HCT116 (cell line): ENCODE measurements around the gene C17orf67. TPM values are rescaled to one million over a fixed set of nuclear protein-coding genes. Genes with fewer than 3 reads are reported as not detected.

Experiments used
- ATAC-seq: fragments of 200-7000 bp; cut with Tn5 transposase; 2 replicates; pipeline ENCODE4 v1.9.1; 2020; ENCODE audit warnings: mild to moderate bottlenecking, moderate library complexity
- BruUV-seq: library from RNA; stranded (reverse); fragments of 400-500 nt; replicated peaks from 2 replicates; lab custom pipeline; 2021; lab: Mats Ljungman, UMichigan
- CTCF ChIA-PET: fragments of 300-600 bp; sonication (Branson Sonifier 250); formaldehyde crosslinking; loops from one replicate; lab custom pipeline; 2021; ENCODE audit warnings: antibody characterized with exemption; lab: Charles Lee
- POLR2A ChIA-PET: fragments of 300-600, 350-600 bp; sonication (Branson Sonifier 250); formaldehyde crosslinking; loops from one replicate; lab custom pipeline; 2021; ENCODE audit warnings: antibody characterized with exemption; lab: Charles Lee
- RAD21 ChIA-PET, 2 experiments: fragments of 300-600 bp; sonication (Branson Sonifier 250); formaldehyde crosslinking; loops; one replicate each; lab custom pipeline; 2023; ENCODE audit warnings: low total read pairs in 2 of 2; ENCODE audit not compliant: uncharacterized antibody in 2 of 2, unreplicated experiment in 2 of 2, low non-redundant PET in 1 of 2; lab: Charles Lee
- DNase-seq: peaks from one replicate; pipeline ENCODE4 v3.0.0-alpha.2; 2010; ENCODE audit warnings: low read depth, low spot score
- H2AFZ ChIP-seq: fragments of 200-600 bp; shearing (Covaris generic), sonication (generic); 2 replicates; pipeline ENCODE4 v1.6.1; 2017; ENCODE audit warnings: low read depth, mixed run types, mixed read lengths, antibody characterized with exemption, low read length; ENCODE audit not compliant: poor library complexity, severe bottlenecking
- H3K27ac ChIP-seq: 2 replicates; pipeline ENCODE4 v1.5.1; 2012; ENCODE audit warnings: low read depth, low read length
- H3K27me3 ChIP-seq: fragments of 200-600 bp; sonication (generic); 2 replicates; pipeline ENCODE4 v1.6.1; 2016; ENCODE audit warnings: mixed run types, low read length, mixed read lengths; ENCODE audit not compliant: insufficient read depth
- H3K36me3 ChIP-seq, 2 experiments: fragments of 200-500 bp in 1 of 2; fragments of 200-600 bp in 1 of 2; sonication (Bioruptor generic) in 1 of 2; sonication (generic) in 1 of 2; 2 replicates each; pipeline versions ENCODE4 v1.5.1 to v1.6.1; 2014 to 2016; ENCODE audit warnings: low read length in 2 of 2, inconsistent platforms in 1 of 2, mixed read lengths in 1 of 2, mixed run types in 1 of 2; ENCODE audit not compliant: insufficient read depth in 2 of 2, control insufficient read depth in 1 of 2
- H3K4me1 ChIP-seq, 2 experiments: fragments of 200-600 bp in 1 of 2; sonication (generic) in 1 of 2; 2 replicates each; pipeline versions ENCODE4 v1.5.1 to v1.6.1; 2012 to 2017; ENCODE audit warnings: low read length in 2 of 2, inconsistent platforms in 1 of 2, mild to moderate bottlenecking in 1 of 2, mixed read lengths in 1 of 2, mixed run types in 1 of 2, moderate library complexity in 1 of 2; ENCODE audit not compliant: insufficient read depth in 2 of 2, control insufficient read depth in 1 of 2
- H3K4me2 ChIP-seq: fragments of 200-600 bp; sonication (generic); 2 replicates; pipeline ENCODE4 v1.6.1; 2017; ENCODE audit warnings: mixed run types, low read length, mixed read lengths
- H3K4me3 ChIP-seq, 2 experiments: fragments of 200-600 bp in 1 of 2; sonication (generic) in 1 of 2; replicated peaks in 1 of 2; 2 replicates each; pipeline ENCODE4 v1.5.1; 2011 to 2016; ENCODE audit warnings: low read length in 2 of 2, control low read depth in 1 of 2, low read depth in 1 of 2, mild to moderate bottlenecking in 1 of 2, mixed read lengths in 1 of 2, mixed run types in 1 of 2
- H3K79me2 ChIP-seq: fragments of 200-600 bp; sonication (generic); 2 replicates; pipeline ENCODE4 v1.6.1; 2017; ENCODE audit warnings: mild to moderate bottlenecking, mixed run types, low read length, moderate library complexity, mixed read lengths; ENCODE audit not compliant: insufficient read depth
- H3K9ac ChIP-seq: fragments of 200-600 bp; sonication (generic); 2 replicates; pipeline ENCODE4 v1.6.1; 2016; ENCODE audit warnings: low read length, mixed read lengths
- H3K9me2 ChIP-seq: fragments of 200-600 bp; sonication (generic), shearing (Covaris generic); 2 replicates; pipeline ENCODE4 v1.6.1; 2017; ENCODE audit warnings: mixed run types, mild to moderate bottlenecking, moderate library complexity; ENCODE audit not compliant: insufficient read depth
- H3K9me3 ChIP-seq, 2 experiments: fragments of 200-500 bp in 1 of 2; fragments of 200-600 bp in 1 of 2; sonication (Bioruptor generic) in 1 of 2; sonication (generic) in 1 of 2; 2 replicates each; pipeline ENCODE4 v1.6.1; 2014 to 2017; ENCODE audit warnings: low read length in 2 of 2, mixed read lengths in 2 of 2, inconsistent platforms in 1 of 2, low read depth in 1 of 2, mild to moderate bottlenecking in 1 of 2, mixed run types in 1 of 2, moderate library complexity in 1 of 2; ENCODE audit not compliant: control insufficient read depth in 1 of 2, insufficient read depth in 1 of 2
- H4K20me1 ChIP-seq: fragments of 200-600 bp; sonication (generic), shearing (Covaris generic); 2 replicates; pipeline ENCODE4 v1.6.1; 2017; ENCODE audit warnings: mixed run types, mild to moderate bottlenecking, moderate library complexity; ENCODE audit not compliant: insufficient read depth
- ATF3 ChIP-seq: IDR thresholded peaks from 2 replicates; pipeline ENCODE4 v1.6.1; 2012
- CEBPB ChIP-seq: IDR thresholded peaks from 2 replicates; pipeline ENCODE4 v1.6.1; 2012; ENCODE audit warnings: low read depth
- CTCF ChIP-seq, 3 experiments: fragments of 200-600 bp in 1 of 3; sonication (generic) in 1 of 3; IDR thresholded peaks in 2 of 3; conservative IDR thresholded peaks in 1 of 3; 2 replicates each; pipeline ENCODE4 v1.5.1; 2012 to 2017; ENCODE audit warnings: low read depth in 2 of 3, low read length in 2 of 3, antibody characterized with exemption in 1 of 3, borderline replicate concordance in 1 of 3, control low read depth in 1 of 3, mild to moderate bottlenecking in 1 of 3, mixed read lengths in 1 of 3, mixed run types in 1 of 3, moderate library complexity in 1 of 3; ENCODE audit not compliant: insufficient read depth in 1 of 3
- EGR1 ChIP-seq: IDR thresholded peaks from 2 replicates; pipeline ENCODE4 v1.6.1; 2012; ENCODE audit warnings: low read depth
- ELF1 ChIP-seq: IDR thresholded peaks from 2 replicates; pipeline ENCODE4 v1.6.1; 2012; ENCODE audit warnings: low read depth, borderline replicate concordance
- JUND ChIP-seq: IDR thresholded peaks from 2 replicates; pipeline ENCODE4 v1.6.1; 2012
- POLR2AphosphoS5 ChIP-seq: IDR thresholded peaks from 2 replicates; pipeline ENCODE4 v1.6.1; 2011; ENCODE audit warnings: mild to moderate bottlenecking, low read depth, low read length, moderate library complexity
- SRF ChIP-seq: IDR thresholded peaks from 2 replicates; pipeline ENCODE4 v1.6.1; 2012; ENCODE audit warnings: low read depth
- TCF7L2 ChIP-seq: IDR thresholded peaks from 2 replicates; pipeline ENCODE4 v1.7.0; 2011; ENCODE audit warnings: borderline replicate concordance, inconsistent platforms; ENCODE audit not compliant: insufficient read depth, insufficient read length; ENCODE audit errors: extremely low read depth
- ZFX ChIP-seq: fragments of 450-650 bp; IDR thresholded peaks from 2 replicates; pipeline ENCODE4 v1.6.1; 2017
- ZNF274 ChIP-seq: fragments of 200-500 bp; sonication (Bioruptor generic); IDR thresholded peaks from 2 replicates; pipeline ENCODE4 v1.6.1; 2014; ENCODE audit warnings: mild to moderate bottlenecking, low read depth, low read length, inconsistent platforms
- intact Hi-C: fragments of 100-400 bp; cut with micrococcal nuclease; formaldehyde crosslinking; loops from 2 replicates; pipeline ENCODE4 v1.10.0; 2022
- total RNA-seq: library from RNA; stranded (reverse); gene quantifications from one replicate; pipeline ENCODE4 v1.2.1, GENCODE V29; 2021; ENCODE audit not compliant: unreplicated experiment

C17orf67 gene
- total RNA-seq, 1 experiment from 2014 or later, result 0.84 TPM

GRCh38 chr17:56777859-56778258 lies 55.9 kb downstream of the C17orf67 start:
- Histone ChIP-seq H2AFZ (no peak overlapping the region), H3K9ac (no peak overlapping the region), H3K9me2 (no peaks in the 10 kb centered on the region), H3K9me3 (no peaks in the 10 kb centered on the region), H3K27ac (no peak overlapping the region), H3K36me3 (no peaks in the 10 kb centered on the region), H3K4me2 (no peak overlapping the region), H3K27me3 (peaks cover 11% of the 10 kb centered on the region; the same call in 1 of the 2 replicates), H3K79me2 (no peaks in the 10 kb centered on the region), H4K20me1 (no peaks in the 10 kb centered on the region), H3K4me3 (no peak overlapping the region), H3K4me1 (peaks cover 8 to 14% of the 10 kb centered on the region in 2 experiments; a peak in 3 of 4 replicates)
- ATAC-seq (no peak), DNase-seq (no peak)
- ChIA-PET RAD21 (no interaction called here), POLR2A (no interaction called here), CTCF (no interaction called here)
- TF ChIP-seq TCF7L2 (no peak), ELF1 (no peak), ZNF274 (no peak), POLR2AphosphoS5 (no peak), CTCF (IDR thresholded peaks at IDR 0.05 in 2 of 3, conservative IDR thresholded peaks at IDR 0.05 in 1 of 3; ENCODE audit: borderline replicate concordance in 1 of 3, insufficient read depth in 1 of 3, low read depth in 2 of 3, low read length in 2 of 3) (no peak), SRF (no peak), CEBPB (no peak), EGR1 (no peak), JUND (no peak), ATF3 (no peak), ZFX (no peak)
- intact Hi-C loops, result no loop called here
- BruUV-seq, result no TSS peak
